Suppressor macrophage treated with lipopolysaccharide for 1 hour (primary cell): Measurements from ENCODE around the gene ARL4A.
A peak's percentile ranks its signal among the peaks of the same experiment; 100 is the strongest.
"Not testable (repeated sequence)": the region's sequence is repeated elsewhere in the genome, so short reads cannot be mapped to it uniquely, and the experiment has no call there.

ENCODE experiments used
- DNase-seq, 3 donors: peaks; one replicate each; pipeline ENCODE4 v3.0.0-alpha.2; 2020 to 2022

Gene ARL4A

GRCh38 chr7:12670000-12670729 is 17.3 kb upstream of the ARL4A start:
- no peak for DNase-seq

GRCh38 chr7:12670743-12671520 is 16.5 kb upstream of the ARL4A start:
- DNase-seq: peak; percentile 47 to 81 (median 74)

- DNase-seq: not testable (repeated sequence)
Measured at GRCh38 chr7:12673436-12673835, 14.0 kb upstream of the ARL4A start.

GRCh38 chr7:12674053-12674452 is 13.4 kb upstream of the ARL4A start:
- no peak for DNase-seq

- DNase-seq: peak; percentile 74 to 75 (median 75)
Measured at GRCh38 chr7:12674861-12675260, 12.6 kb upstream of the ARL4A start.

GRCh38 chr7:12683678-12684585 is 3.5 kb upstream of the ARL4A start:
- DNase-seq: peak in 1 of 3 donors; percentile 13

- no peak for DNase-seq
Measured at GRCh38 chr7:12684733-12685132, 2.7 kb upstream of the ARL4A start.

GRCh38 chr7:12685550-12685949 is 1.9 kb upstream of the ARL4A start:
- DNase-seq: peak; percentile 43 to 60 (median 55)

GRCh38 chr7:12686234-12686890 is 1.1 kb upstream of the ARL4A start:
- DNase-seq: peak; percentile 95 to 96 (median 95)

- DNase-seq: peak in 1 of 3 donors; percentile 28
Measured at GRCh38 chr7:12687718-12688171, 312 bp downstream of the ARL4A start.

- peak in 2 of 3 donors; percentile 14 to 45 for DNase-seq
Measured at GRCh38 chr7:12688485-12689170, 1.2 kb downstream of the ARL4A start.

- no peak for DNase-seq
Measured at GRCh38 chr7:12689451-12689850, 2.0 kb downstream of the ARL4A start.

- no peak for DNase-seq
Measured at GRCh38 chr7:12690041-12690878, 2.8 kb downstream of the ARL4A start.

- not testable (repeated sequence) for DNase-seq
Measured at GRCh38 chr7:12691388-12691787, 4.0 kb downstream of the ARL4A start.

- no peak for DNase-seq
Measured at GRCh38 chr7:12692035-12692434, 4.6 kb downstream of the ARL4A start.

- no peak for DNase-seq
Measured at GRCh38 chr7:12692479-12693259, 5.2 kb downstream of the ARL4A start.

GRCh38 chr7:12694817-12695216 is 7.4 kb downstream of the ARL4A start:
- no peak for DNase-seq

GRCh38 chr7:12695965-12696364 is 8.5 kb downstream of the ARL4A start:
- no peak for DNase-seq

GRCh38 chr7:12699299-12699698 is 11.9 kb downstream of the ARL4A start:
- no peak for DNase-seq

GRCh38 chr7:12701433-12701832 is 14.0 kb downstream of the ARL4A start:
- no peak for DNase-seq
